K562 (cell line): ENCODE data around the gene LTBR. TPM values are rescaled to one million over a fixed set of nuclear protein-coding genes. Genes with fewer than 3 reads are reported as not detected.

Experiments used
- ATAC-seq: fragments of 200-7000 bp; cut with Tn5 transposase; 3 replicates; pipeline ENCODE4 v1.9.1; 2020; ENCODE audit warnings: moderate library complexity
- BruUV-seq: library from RNA; stranded (reverse); fragments of 400-500 nt; replicated peaks from 2 replicates; lab custom pipeline; 2021; lab: Mats Ljungman, UMichigan
- CTCF ChIA-PET: fragments of 300-600 bp; formaldehyde crosslinking; extraction: SDS; loops from one replicate; lab custom pipeline; 2021; ENCODE audit warnings: low intra/inter-chr PET ratio; lab: Yijun Ruan, JAX
- POLR2A ChIA-PET: fragments of 300-600, 350-650 bp; sonication (Branson Sonifier 250); formaldehyde crosslinking; extraction: SDS; loops from one replicate; lab custom pipeline; 2021; ENCODE audit warnings: antibody characterized with exemption, inconsistent platforms; lab: Yijun Ruan, JAX
- DNase-seq, 4 experiments: peaks; one replicate each; pipeline versions ENCODE4 v3.0.0 to v3.0.0-alpha.2; 2011 to 2018; ENCODE audit warnings: low spot score in 3 of 4, mixed read lengths in 3 of 4; ENCODE audit errors: extremely low read depth in 1 of 4
- FAIRE-seq: peaks from 2 replicates; lab custom pipeline; 2011; peaks lifted over from hg19 to GRCh38; lab: Jason Lieb, UNC
- H2AFZ ChIP-seq: 2 replicates; pipeline ENCODE4 v1.6.0; 2011; ENCODE audit warnings: low read depth, low read length, control low read depth, inconsistent platforms
- H3K27ac ChIP-seq: fragments of 200-600 bp; 3 replicates; pipeline ENCODE4 v1.8.0; 2011; ENCODE audit warnings: low read depth, mild to moderate bottlenecking, control low read depth, inconsistent platforms, low read length, moderate library complexity, mixed read lengths; ENCODE audit errors: extremely low read depth
- H3K27me3 ChIP-seq, 2 experiments: fragments of 300-600 bp in 1 of 2; 2 replicates in 1 of 2; 3 replicates in 1 of 2; pipeline versions ENCODE4 v1.6.0 to v1.8.0; 2011; ENCODE audit warnings: inconsistent platforms in 2 of 2, low read length in 2 of 2, mild to moderate bottlenecking in 1 of 2, mixed read lengths in 1 of 2, moderate library complexity in 1 of 2; ENCODE audit not compliant: control insufficient read depth in 2 of 2, insufficient read depth in 2 of 2
- H3K36me3 ChIP-seq: fragments of 300-600 bp; 3 replicates; pipeline ENCODE4 v1.8.0; 2011; ENCODE audit warnings: mild to moderate bottlenecking, low read length, inconsistent platforms; ENCODE audit not compliant: control insufficient read depth, insufficient read depth
- H3K4me1 ChIP-seq, 2 experiments: fragments of 200-600 bp in 1 of 2; replicated peaks in 1 of 2; 2 replicates in 1 of 2; 3 replicates in 1 of 2; pipeline versions ENCODE4 v1.5.1 to v1.8.0; 2011; ENCODE audit warnings: inconsistent platforms in 2 of 2, low read length in 2 of 2, mild to moderate bottlenecking in 1 of 2, mixed read lengths in 1 of 2, moderate library complexity in 1 of 2; ENCODE audit not compliant: control insufficient read depth in 2 of 2, insufficient read depth in 2 of 2
- H3K4me2 ChIP-seq: 2 replicates; pipeline ENCODE4 v1.6.1; 2011; ENCODE audit warnings: low read length, control low read depth, inconsistent platforms, mixed read lengths; ENCODE audit not compliant: insufficient read depth
- H3K4me3 ChIP-seq: fragments of 200-600 bp; sonication (generic), shearing (Covaris generic); 2 replicates; pipeline ENCODE4 v1.5.1; 2016; ENCODE audit warnings: control low read depth, inconsistent platforms
- H3K79me2 ChIP-seq: fragments of 200-600 bp; 3 replicates; pipeline ENCODE4 v1.8.0; 2011; ENCODE audit warnings: low read length, inconsistent platforms; ENCODE audit not compliant: control insufficient read depth, insufficient read depth
- H3K9ac ChIP-seq, 2 experiments: 2 replicates each; pipeline versions ENCODE4 v1.6.0 to v1.6.1; 2011; ENCODE audit warnings: low read depth in 2 of 2, low read length in 2 of 2, control low read depth in 1 of 2, inconsistent platforms in 1 of 2, mild to moderate bottlenecking in 1 of 2, mixed read lengths in 1 of 2; ENCODE audit not compliant: insufficient read depth in 1 of 2
- H3K9me1 ChIP-seq: one replicate; pipeline ENCODE4 v1.6.0; 2011; ENCODE audit warnings: inconsistent platforms, mild to moderate bottlenecking, low read length, moderate library complexity; ENCODE audit not compliant: control insufficient read depth, insufficient read depth
- H3K9me3 ChIP-seq: replicated peaks from 2 replicates; pipeline ENCODE4 v1.5.1; 2011; ENCODE audit warnings: low read depth, low read length, inconsistent platforms; ENCODE audit not compliant: control insufficient read depth, insufficient read depth
- H4K20me1 ChIP-seq: replicated peaks from 2 replicates; pipeline ENCODE4 v1.6.1; 2011; ENCODE audit warnings: low read length, inconsistent platforms, mixed read lengths; ENCODE audit not compliant: control insufficient read depth, insufficient read depth
- E2F3 ChIP-seq: fragments of 250-450 bp; sonication (Bioruptor Pico); IDR thresholded peaks from 2 replicates; pipeline ENCODE4 v1.4.0; 2020; ENCODE audit warnings: mild to moderate bottlenecking
- FOXA3 ChIP-seq, 2 experiments: fragments of 450-650 bp in 1 of 2; sonication (generic) in 1 of 2; formaldehyde crosslinking; IDR thresholded peaks in 1 of 2; conservative IDR thresholded peaks in 1 of 2; 2 replicates each; pipeline versions ENCODE4 v1.4.0 to v1.8.0; 2020 to 2022; ENCODE audit warnings: mild to moderate bottlenecking in 2 of 2, missing genetic modification reagents in 1 of 2
- HNRNPLL ChIP-seq: fragments of 200-400 bp; formaldehyde crosslinking; IDR thresholded peaks from 2 replicates; pipeline ENCODE4 v1.6.1; 2017; ENCODE audit warnings: low read length, low read depth, mild to moderate bottlenecking; ENCODE audit not compliant: poor library complexity, severe bottlenecking
- JUNB ChIP-seq: fragments of 450-650 bp; formaldehyde crosslinking; conservative IDR thresholded peaks from 2 replicates; pipeline ENCODE4 v1.4.0; 2020; ENCODE audit warnings: mild to moderate bottlenecking
- NCOA4 ChIP-seq: fragments of 450-650 bp; IDR thresholded peaks from 2 replicates; pipeline ENCODE4 v1.6.1; 2018; ENCODE audit warnings: mild to moderate bottlenecking; ENCODE audit not compliant: partially characterized antibody
- NR2C2 ChIP-seq, 2 experiments: fragments of 200-800 bp in 1 of 2; sonication (Bioruptor generic) in 1 of 2; sonication (generic) in 1 of 2; formaldehyde crosslinking in 1 of 2; IDR thresholded peaks; 2 replicates each; pipeline versions ENCODE4 v1.6.1 to v1.8.0; 2016 to 2022; ENCODE audit warnings: mild to moderate bottlenecking in 1 of 2, missing compliant biosample characterization in 1 of 2, missing genetic modification characterization in 1 of 2, missing genetic modification reagents in 1 of 2
- RBM15 ChIP-seq: fragments of 200-400 bp; formaldehyde crosslinking; IDR thresholded peaks from 2 replicates; pipeline ENCODE4 v1.6.1; 2018; ENCODE audit warnings: mild to moderate bottlenecking, low read length, moderate library complexity; ENCODE audit not compliant: insufficient read depth
- RUNX1 ChIP-seq: sonication (generic); IDR thresholded peaks from 2 replicates; pipeline ENCODE4 v1.6.1; 2016; ENCODE audit warnings: antibody characterized with exemption, low read depth
- TCF7 ChIP-seq: sonication (generic); IDR thresholded peaks from 2 replicates; pipeline ENCODE4 v1.6.1; 2016; ENCODE audit warnings: antibody characterized with exemption, borderline replicate concordance
- WHSC1 ChIP-seq: IDR thresholded peaks from one replicate; pipeline ENCODE4 v1.6.1; 2012; ENCODE audit warnings: low read length, control low read depth, inconsistent platforms
- ZBTB1 ChIP-seq: sonication (generic); formaldehyde crosslinking; IDR thresholded peaks from 2 replicates; pipeline ENCODE4 v1.8.1; 2023; ENCODE audit warnings: missing genetic modification reagents, low read depth, mild to moderate bottlenecking, borderline replicate concordance
- ZNF3 ChIP-seq: fragments of 250-450 bp; sonication (Bioruptor Pico); IDR thresholded peaks from 2 replicates; pipeline ENCODE4 v1.5.0; 2021; ENCODE audit warnings: mild to moderate bottlenecking, moderate library complexity
- WGBS: fragments of 100-300 bp; shearing (Covaris generic); methylation state at CpG from one replicate; pipeline ENCODE4 v1.1.6; 2016; ENCODE audit warnings: low coverage, mixed read lengths; ENCODE audit not compliant: insufficient coverage; ENCODE audit errors: missing lambda C conversion rate; 5-methylcytosine and 5-hydroxymethylcytosine counted together
- in situ Hi-C: fragments of 300-500 bp; cut with MboI; formaldehyde crosslinking; loops from 4 replicates; pipeline ENCODE4 v1.15.0; 2018; ENCODE audit warnings: inconsistent platforms, mixed read lengths
- intact Hi-C: fragments of 100-400 bp; cut with micrococcal nuclease; formaldehyde crosslinking; loops from 2 replicates; pipeline ENCODE4 v1.14.2; 2022
- polyA plus RNA-seq, 8 experiments: library from polyadenylated mRNA; depleted of rRNA in 4 of 8; stranded (reverse) in 5 of 8; unstranded in 3 of 8; fragments of >200 nt; fragmentation: Nextera tagmentation in 2 of 8; fragmentation: Illumina TruSeq in 1 of 8; extraction: Ambion mirVana in 2 of 8; extraction: Trizol in 1 of 8; gene quantifications; 2 replicates each; pipeline versions ENCODE4 v1.2.1 to v1.2.3, GENCODE V29; 2011 to 2014; ENCODE audit warnings: inconsistent platforms in 1 of 8, missing spikeins in 1 of 8
- total RNA-seq, 7 experiments: library from RNA; depleted of rRNA in 6 of 7; stranded (reverse); fragments of >200 nt in 6 of 7; fragmentation: Illumina TruSeq in 2 of 7; extraction: Trizol in 2 of 7; gene quantifications; 2 replicates each; pipeline versions ENCODE4 v1.2.1 to v1.2.3, GENCODE V29; 2011 to 2021; ENCODE audit warnings: low replicate concordance in 1 of 7
- TF ChIP-seq, protein P1 (sequence below): fragments of 250-450 bp; sonication (Bioruptor Pico); IDR thresholded peaks from 2 replicates; pipeline ENCODE4 v1.8.0; 2022; ENCODE audit warnings: moderate library complexity, mild to moderate bottlenecking, inconsistent platforms
- TF ChIP-seq, protein P2 (sequence below): sonication (generic); formaldehyde crosslinking; IDR thresholded peaks from 2 replicates; pipeline ENCODE4 v1.8.0; 2023; ENCODE audit warnings: mild to moderate bottlenecking, missing genetic modification reagents
- TF ChIP-seq, protein P3 (sequence below): fragments of 450-650 bp; IDR thresholded peaks from 2 replicates; pipeline ENCODE4 v1.6.1; 2016

The LTBR gene
- total and polyA plus RNA-seq, 9 of the 15 experiments (the other 6 are each of a cell fraction or from before 2014, with no cell fraction given): 0.96 to 69.0 (median 35.3) TPM

DNA sequence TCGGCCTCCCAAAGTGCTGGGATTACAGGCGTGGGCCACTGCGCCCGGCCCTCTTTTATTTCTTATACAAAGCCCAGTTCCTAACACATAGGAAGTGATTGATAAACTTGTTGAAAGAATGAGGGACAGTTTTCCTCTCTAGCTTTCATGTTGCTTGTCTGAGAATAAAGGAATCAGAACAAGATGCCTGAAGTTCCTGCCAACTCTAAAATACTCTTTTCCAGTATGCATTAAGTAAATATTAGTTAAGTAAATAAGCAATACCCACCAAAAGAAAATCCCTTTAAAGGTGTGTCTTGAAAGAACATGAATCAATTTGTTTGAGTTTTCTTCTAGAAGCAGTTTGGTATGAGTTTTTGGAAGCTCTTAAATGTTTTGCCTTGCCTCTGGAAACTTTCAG, 36.4 kb downstream of the LTBR start:
- Histone ChIP-seq H3K27ac (no peak overlapping the region), H3K4me1 (peaks cover 2 to 5% of the 10 kb centered on the region in 2 experiments; a peak in 4 of 5 replicates), H3K9me1 (no peaks in the 10 kb centered on the region), H3K9ac (no peak overlapping the region), H2AFZ (no peak overlapping the region), H3K27me3 (no peaks in the 10 kb centered on the region), H3K9me3 (no peaks in the 10 kb centered on the region), H3K4me3 (no peak overlapping the region), H3K79me2 (no peaks in the 10 kb centered on the region), H4K20me1 (no peaks in the 10 kb centered on the region), H3K4me2 (no peak overlapping the region), H3K36me3 (no peaks in the 10 kb centered on the region)
- ChIA-PET POLR2A (interaction anchor here (0.5 to 0.6 kb wide), 3 partner anchors 29 to 938 kb away, joined by 3 read pairs; partner anchors contain the start of gene GAPDH), CTCF (no interaction called here)
- ATAC-seq (no peak), DNase-seq (no peak), FAIRE-seq (no peak)
- intact Hi-C loops: loop anchor here (5.0 kb wide), 1 partner anchor 93 kb away; no protein-coding TSS in a partner anchor
- in situ Hi-C loops: loop anchor here (5.0 kb wide), 1 partner anchor 42 kb away; no protein-coding TSS in a partner anchor
- WGBS: 59% methylated on average over 3 of the region's 4 CpGs
- no TSS peak for BruUV-seq
- TF ChIP-seq, protein P1, sequence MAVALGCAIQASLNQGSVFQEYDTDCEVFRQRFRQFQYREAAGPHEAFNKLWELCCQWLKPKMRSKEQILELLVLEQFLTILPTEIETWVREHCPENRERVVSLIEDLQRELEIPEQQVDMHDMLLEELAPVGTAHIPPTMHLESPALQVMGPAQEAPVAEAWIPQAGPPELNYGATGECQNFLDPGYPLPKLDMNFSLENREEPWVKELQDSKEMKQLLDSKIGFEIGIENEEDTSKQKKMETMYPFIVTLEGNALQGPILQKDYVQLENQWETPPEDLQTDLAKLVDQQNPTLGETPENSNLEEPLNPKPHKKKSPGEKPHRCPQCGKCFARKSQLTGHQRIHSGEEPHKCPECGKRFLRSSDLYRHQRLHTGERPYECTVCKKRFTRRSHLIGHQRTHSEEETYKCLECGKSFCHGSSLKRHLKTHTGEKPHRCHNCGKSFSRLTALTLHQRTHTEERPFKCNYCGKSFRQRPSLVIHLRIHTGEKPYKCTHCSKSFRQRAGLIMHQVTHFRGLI (CRISPR knock-in tag): no peak
- TF ChIP-seq ZBTB1 (CRISPR knock-in tag): no peak
- no peak for TF ChIP-seq RBM15
- TF ChIP-seq E2F3 (CRISPR knock-in tag): no peak
- TF ChIP-seq WHSC1: no peak
- TF ChIP-seq JUNB (CRISPR knock-in tag): no peak
- no peak for TF ChIP-seq FOXA3 (CRISPR knock-in tag; conservative IDR thresholded peaks at IDR 0.05 in 1 of 2, IDR thresholded peaks at IDR 0.05 in 1 of 2)
- TF ChIP-seq, protein P2, sequence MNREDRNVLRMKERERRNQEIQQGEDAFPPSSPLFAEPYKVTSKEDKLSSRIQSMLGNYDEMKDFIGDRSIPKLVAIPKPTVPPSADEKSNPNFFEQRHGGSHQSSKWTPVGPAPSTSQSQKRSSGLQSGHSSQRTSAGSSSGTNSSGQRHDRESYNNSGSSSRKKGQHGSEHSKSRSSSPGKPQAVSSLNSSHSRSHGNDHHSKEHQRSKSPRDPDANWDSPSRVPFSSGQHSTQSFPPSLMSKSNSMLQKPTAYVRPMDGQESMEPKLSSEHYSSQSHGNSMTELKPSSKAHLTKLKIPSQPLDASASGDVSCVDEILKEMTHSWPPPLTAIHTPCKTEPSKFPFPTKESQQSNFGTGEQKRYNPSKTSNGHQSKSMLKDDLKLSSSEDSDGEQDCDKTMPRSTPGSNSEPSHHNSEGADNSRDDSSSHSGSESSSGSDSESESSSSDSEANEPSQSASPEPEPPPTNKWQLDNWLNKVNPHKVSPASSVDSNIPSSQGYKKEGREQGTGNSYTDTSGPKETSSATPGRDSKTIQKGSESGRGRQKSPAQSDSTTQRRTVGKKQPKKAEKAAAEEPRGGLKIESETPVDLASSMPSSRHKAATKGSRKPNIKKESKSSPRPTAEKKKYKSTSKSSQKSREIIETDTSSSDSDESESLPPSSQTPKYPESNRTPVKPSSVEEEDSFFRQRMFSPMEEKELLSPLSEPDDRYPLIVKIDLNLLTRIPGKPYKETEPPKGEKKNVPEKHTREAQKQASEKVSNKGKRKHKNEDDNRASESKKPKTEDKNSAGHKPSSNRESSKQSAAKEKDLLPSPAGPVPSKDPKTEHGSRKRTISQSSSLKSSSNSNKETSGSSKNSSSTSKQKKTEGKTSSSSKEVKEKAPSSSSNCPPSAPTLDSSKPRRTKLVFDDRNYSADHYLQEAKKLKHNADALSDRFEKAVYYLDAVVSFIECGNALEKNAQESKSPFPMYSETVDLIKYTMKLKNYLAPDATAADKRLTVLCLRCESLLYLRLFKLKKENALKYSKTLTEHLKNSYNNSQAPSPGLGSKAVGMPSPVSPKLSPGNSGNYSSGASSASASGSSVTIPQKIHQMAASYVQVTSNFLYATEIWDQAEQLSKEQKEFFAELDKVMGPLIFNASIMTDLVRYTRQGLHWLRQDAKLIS (CRISPR knock-in tag): no peak
- no peak for TF ChIP-seq ZNF3 (CRISPR knock-in tag)
- TF ChIP-seq RUNX1: no peak
- TF ChIP-seq NCOA4: no peak
- TF ChIP-seq NR2C2 (CRISPR knock-in tag; IDR thresholded peaks at IDR 0.05): no peak
- TF ChIP-seq NR2C2 (tag; IDR thresholded peaks at IDR 0.05): no peak
- TF ChIP-seq, protein P3, sequence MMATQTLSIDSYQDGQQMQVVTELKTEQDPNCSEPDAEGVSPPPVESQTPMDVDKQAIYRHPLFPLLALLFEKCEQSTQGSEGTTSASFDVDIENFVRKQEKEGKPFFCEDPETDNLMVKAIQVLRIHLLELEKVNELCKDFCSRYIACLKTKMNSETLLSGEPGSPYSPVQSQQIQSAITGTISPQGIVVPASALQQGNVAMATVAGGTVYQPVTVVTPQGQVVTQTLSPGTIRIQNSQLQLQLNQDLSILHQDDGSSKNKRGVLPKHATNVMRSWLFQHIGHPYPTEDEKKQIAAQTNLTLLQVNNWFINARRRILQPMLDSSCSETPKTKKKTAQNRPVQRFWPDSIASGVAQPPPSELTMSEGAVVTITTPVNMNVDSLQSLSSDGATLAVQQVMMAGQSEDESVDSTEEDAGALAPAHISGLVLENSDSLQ: no peak
- TF ChIP-seq HNRNPLL: no peak
- no peak for TF ChIP-seq TCF7
